ENCODE results near the gene IL1F10. TPM values are rescaled to one million over a fixed set of nuclear protein-coding genes. Genes with fewer than 3 reads are reported as not detected.
A peak's percentile ranks its signal among the peaks of the same experiment; 100 is the strongest.

Gene IL1F10
- total RNA-seq, 1 donor from 2014 or later: not detected

DNA sequence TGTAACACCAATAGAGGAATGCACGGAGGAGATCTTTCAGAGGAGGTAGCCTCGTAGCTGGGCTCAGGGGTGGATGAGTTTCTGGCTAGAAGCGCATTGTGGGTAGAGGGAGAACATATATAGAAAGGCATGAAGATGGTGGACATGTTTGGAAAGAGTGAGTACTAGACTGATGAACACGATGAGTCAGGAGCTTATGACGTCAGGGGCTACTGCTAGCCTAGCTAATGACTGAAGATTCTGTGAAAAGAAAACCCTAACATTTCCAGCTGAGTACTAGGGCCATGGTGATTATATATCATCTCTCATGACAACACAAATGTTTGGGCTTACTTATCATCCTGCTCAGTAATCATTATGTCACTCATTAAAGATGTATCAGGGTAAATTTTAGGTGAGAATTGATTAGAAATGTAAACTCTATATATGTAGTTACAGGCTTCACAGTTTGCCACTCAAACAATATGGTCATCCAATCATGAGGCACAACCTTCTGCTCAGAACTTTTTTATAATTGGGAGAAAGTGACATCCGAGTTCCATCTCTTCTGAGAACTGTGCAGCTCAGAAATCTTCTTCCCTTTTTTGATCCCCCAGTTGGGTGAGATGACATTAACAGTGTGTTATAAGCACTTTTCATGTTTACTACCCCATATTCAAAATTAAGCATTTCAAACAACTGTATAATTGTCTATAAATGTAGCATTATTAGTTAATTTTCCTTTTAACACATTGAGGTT lies 37.4 kb downstream of the IL1F10 start:
- peak; percentile 84 for DNase-seq (ENCODE audit: low read depth)

DNA sequence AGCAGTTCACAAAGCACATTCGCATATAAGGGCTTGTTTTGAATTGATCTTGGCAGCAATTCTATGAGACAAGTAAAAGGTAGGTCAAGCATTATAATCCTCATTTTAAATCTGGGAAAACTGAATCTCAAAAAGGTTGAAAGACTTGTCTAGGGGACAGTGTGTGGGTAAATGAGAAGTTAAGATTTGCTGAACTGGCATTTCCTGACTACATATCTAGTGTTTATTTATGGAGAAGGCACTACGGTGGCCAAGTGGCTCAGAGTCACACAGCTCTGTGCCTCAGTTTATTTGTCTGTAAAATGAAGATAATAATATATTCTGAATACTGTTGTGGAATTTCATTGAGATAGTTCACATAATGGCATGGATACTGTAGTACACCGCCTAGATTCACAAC lies 43.4 kb downstream of the IL1F10 start:
- no peak overlapping the region for H3K4me3 ChIP-seq (ENCODE audit: low read depth, low read length)
- no peaks in the 10 kb centered on the region for H3K27me3 ChIP-seq (ENCODE audit: control insufficient read depth, insufficient read depth, low read length)
- DNase-seq (ENCODE audit: low read depth) (no peak), FAIRE-seq (no peak)
- no peaks in the 10 kb centered on the region for H3K36me3 ChIP-seq (ENCODE audit: control insufficient read depth, insufficient read depth, low read length)
- TF ChIP-seq CTCF (IDR thresholded peaks at IDR 0.05; ENCODE audit: insufficient read depth, low read length, severe bottlenecking): no peak

More for the DNA sequence above, 37.4 kb downstream of the IL1F10 start:
- Histone ChIP-seq H3K36me3 (ENCODE audit: control insufficient read depth, insufficient read depth, low read length) (no peaks in the 10 kb centered on the region), H3K27me3 (ENCODE audit: control insufficient read depth, insufficient read depth, low read length) (no peaks in the 10 kb centered on the region), H3K4me3 (ENCODE audit: low read depth, low read length) (no peak overlapping the region)
- no peak for FAIRE-seq
- TF ChIP-seq CTCF (IDR thresholded peaks at IDR 0.05; ENCODE audit: insufficient read depth, low read length, severe bottlenecking): no peak

DNA sequence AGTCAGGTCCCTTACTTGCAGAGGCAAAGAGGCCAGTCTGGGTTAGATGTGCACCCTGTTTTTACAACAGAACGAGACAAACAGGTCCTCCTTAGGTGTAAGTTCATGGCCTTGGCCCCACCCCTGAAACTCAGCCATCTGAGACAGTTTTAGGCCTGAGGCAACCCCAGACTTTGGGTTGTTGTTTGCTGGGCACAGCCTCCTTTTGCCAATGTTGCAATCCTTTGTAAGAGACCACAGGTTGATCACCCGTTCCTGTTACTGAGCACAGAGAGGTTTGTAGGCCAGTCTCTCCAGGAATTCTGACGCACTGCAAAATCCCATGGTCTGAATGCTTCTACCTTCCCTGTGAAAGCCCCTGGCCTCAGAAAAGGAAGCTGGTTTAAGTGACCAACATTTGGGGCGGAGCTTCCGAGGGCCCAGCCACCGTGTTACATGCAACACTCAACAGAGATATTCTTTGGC lies 44.1 kb downstream of the IL1F10 start:
- no peak for TF ChIP-seq CTCF (IDR thresholded peaks at IDR 0.05; ENCODE audit: insufficient read depth, low read length, severe bottlenecking)
- DNase-seq (ENCODE audit: low read depth) (peak; percentile 86), FAIRE-seq (no peak)
- no peaks in the 10 kb centered on the region for H3K36me3 ChIP-seq (ENCODE audit: control insufficient read depth, insufficient read depth, low read length)
- H3K4me3 ChIP-seq (ENCODE audit: low read depth, low read length): no peak overlapping the region
- H3K27me3 ChIP-seq (ENCODE audit: control insufficient read depth, insufficient read depth, low read length): no peaks in the 10 kb centered on the region

GRCh38 chr2:113112441-113112840 lies 44.7 kb downstream of the IL1F10 start:
- no peaks in the 10 kb centered on the region for H3K36me3 ChIP-seq (ENCODE audit: control insufficient read depth, insufficient read depth, low read length)
- no peak overlapping the region for H3K4me3 ChIP-seq (ENCODE audit: low read depth, low read length)
- FAIRE-seq: no peak
- TF ChIP-seq CTCF (IDR thresholded peaks at IDR 0.05; ENCODE audit: insufficient read depth, low read length, severe bottlenecking): no peak
- DNase-seq (ENCODE audit: low read depth): no peak
- H3K27me3 ChIP-seq (ENCODE audit: control insufficient read depth, insufficient read depth, low read length): no peaks in the 10 kb centered on the region

GRCh38 chr2:113112871-113113270 lies 45.1 kb downstream of the IL1F10 start:
- DNase-seq (ENCODE audit: low read depth) (no peak), FAIRE-seq (no peak)
- Histone ChIP-seq H3K27me3 (ENCODE audit: control insufficient read depth, insufficient read depth, low read length) (no peaks in the 10 kb centered on the region), H3K4me3 (ENCODE audit: low read depth, low read length) (no peak overlapping the region), H3K36me3 (ENCODE audit: control insufficient read depth, insufficient read depth, low read length) (no peaks in the 10 kb centered on the region)
- TF ChIP-seq CTCF (IDR thresholded peaks at IDR 0.05; ENCODE audit: insufficient read depth, low read length, severe bottlenecking): no peak

DNA sequence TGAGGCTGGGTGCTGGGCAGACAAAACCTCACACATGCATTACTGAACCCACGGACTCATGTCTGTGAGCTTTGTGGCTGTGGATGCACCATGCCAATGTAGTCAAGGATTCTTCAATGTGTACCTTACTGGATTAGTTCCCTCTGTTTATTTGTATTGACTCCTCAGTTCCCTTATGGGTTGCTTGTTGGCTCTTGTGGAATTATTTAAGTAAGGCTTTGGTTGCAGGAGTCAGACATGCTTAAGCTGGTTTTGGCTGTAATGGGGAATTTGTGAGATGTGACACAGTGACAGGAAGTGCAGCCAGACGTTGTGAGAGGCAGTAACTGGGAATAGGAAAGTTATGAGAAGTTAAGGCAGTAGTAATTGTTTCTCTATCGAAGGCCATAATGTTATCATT lies 46.0 kb downstream of the IL1F10 start:
- Histone ChIP-seq H3K27me3 (ENCODE audit: control insufficient read depth, insufficient read depth, low read length) (no peaks in the 10 kb centered on the region), H3K4me3 (ENCODE audit: low read depth, low read length) (no peak overlapping the region), H3K36me3 (ENCODE audit: control insufficient read depth, insufficient read depth, low read length) (no peaks in the 10 kb centered on the region)
- FAIRE-seq (no peak), DNase-seq (ENCODE audit: low read depth) (peak; percentile 87)
- TF ChIP-seq CTCF (IDR thresholded peaks at IDR 0.05; ENCODE audit: insufficient read depth, low read length, severe bottlenecking): no peak
